GM12872 (cell line): ENCODE data around the gene PRR16.

Experiments
- CTCF ChIP-seq: IDR thresholded peaks from 3 replicates; pipeline ENCODE4 v1.5.1; 2011; ENCODE audit warnings: low read depth, mild to moderate bottlenecking, low read length, moderate library complexity; ENCODE audit not compliant: insufficient read depth

The PRR16 gene

GRCh38 chr5:120527251-120527650 is 63.2 kb downstream of the PRR16 start:
- TF ChIP-seq CTCF: no peak

GRCh38 chr5:120528609-120529008 is 64.5 kb downstream of the PRR16 start:
- no peak for TF ChIP-seq CTCF

GRCh38 chr5:120529386-120529785 is 65.3 kb downstream of the PRR16 start:
- no peak for TF ChIP-seq CTCF

GRCh38 chr5:120531215-120531614 is 67.1 kb downstream of the PRR16 start:
- TF ChIP-seq CTCF: no peak

GRCh38 chr5:120532835-120533234 is 68.7 kb downstream of the PRR16 start:
- no peak for TF ChIP-seq CTCF

GRCh38 chr5:120533581-120533980 is 69.5 kb downstream of the PRR16 start:
- no peak for TF ChIP-seq CTCF

- TF ChIP-seq CTCF: no peak
These were observed 71.8 kb downstream of the PRR16 start for GRCh38 chr5:120535900-120536299.

GRCh38 chr5:120538149-120538548 is 74.0 kb downstream of the PRR16 start:
- no peak for TF ChIP-seq CTCF
